Stimulated activated CD4-positive, alpha-beta T cell treated with anti-CD3 and anti-CD28 coated beads, Interleukin-4, amount 100 ng/mL, for 1 hour (primary cell): ENCODE data around the gene CLEC4A.
A peak's percentile ranks its signal among the peaks of the same experiment; 100 is the strongest.
"Not testable (repeated sequence)": the region's sequence is repeated elsewhere in the genome, so short reads cannot be mapped to it uniquely, and the experiment has no call there.

Experiments
- DNase-seq: peaks from one replicate; pipeline ENCODE4 v3.0.0-alpha.2; 2020

The CLEC4A gene

DNA sequence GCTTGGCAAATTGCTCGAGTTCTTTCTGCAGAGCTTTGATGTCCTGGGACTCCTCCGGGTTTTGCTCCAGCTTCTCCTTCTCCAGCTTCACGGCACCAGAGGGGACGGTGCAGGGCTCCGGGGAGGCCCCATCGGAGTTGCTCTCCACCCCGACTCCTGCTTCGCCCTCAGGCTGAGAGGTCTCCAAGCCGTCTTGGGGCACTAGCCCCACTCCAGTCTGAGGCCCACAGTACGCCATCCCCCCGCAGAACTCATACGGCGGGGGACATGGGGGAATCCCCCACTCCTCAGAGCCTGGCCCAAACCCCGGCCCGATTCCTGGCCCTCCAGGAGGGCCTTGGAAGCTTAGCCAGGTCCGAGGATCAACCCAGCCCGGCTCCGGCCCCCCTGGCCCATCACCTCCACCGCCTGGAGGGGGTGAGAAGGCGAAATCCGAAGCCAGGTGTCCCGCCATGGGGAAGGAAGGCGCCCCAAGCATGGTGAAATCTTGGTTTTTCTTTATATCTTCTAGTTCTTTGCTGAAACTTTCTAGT, 11.0 kb downstream of the CLEC4A start:
- not testable (repeated sequence) for DNase-seq

DNA sequence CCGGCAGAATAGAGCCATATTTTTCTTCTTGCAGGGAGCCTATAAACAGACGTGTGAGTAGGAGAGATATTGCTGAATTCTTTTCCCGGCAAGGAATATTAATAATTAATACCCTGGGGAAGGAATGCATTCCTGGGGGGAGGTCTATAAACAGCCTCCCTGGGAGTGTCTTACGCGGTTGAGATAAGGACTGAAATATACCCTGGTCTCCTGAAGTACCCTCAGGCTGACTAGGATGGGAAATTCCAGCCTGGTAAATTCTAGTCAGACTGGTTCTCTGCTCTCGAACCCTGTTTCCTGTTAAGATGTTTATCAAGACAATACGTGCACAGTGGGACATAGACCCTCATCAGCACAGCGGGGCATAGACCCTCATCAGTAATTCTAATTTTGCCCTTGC, 18.2 kb downstream of the CLEC4A start:
- DNase-seq = not testable (repeated sequence)

DNA sequence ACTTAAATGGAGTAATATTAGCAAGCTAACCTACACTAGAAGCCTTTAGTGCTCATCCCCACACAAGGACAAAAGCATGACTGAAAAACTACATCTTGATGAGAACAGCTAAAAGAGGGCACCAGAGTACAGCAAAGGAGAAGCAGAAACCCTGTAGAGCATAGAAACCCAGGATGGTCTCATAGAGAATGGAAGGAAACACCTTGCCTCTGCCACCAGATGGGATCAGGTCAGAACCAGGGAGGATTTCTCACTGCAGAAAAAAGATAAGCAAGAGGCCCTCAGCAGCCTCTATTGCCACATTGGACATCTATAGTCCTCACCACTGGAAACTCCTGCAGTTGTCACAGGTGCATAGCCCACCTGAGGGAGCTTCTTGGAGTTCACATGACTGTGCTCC, 19.8 kb downstream of the CLEC4A start:
- no peak for DNase-seq

DNA sequence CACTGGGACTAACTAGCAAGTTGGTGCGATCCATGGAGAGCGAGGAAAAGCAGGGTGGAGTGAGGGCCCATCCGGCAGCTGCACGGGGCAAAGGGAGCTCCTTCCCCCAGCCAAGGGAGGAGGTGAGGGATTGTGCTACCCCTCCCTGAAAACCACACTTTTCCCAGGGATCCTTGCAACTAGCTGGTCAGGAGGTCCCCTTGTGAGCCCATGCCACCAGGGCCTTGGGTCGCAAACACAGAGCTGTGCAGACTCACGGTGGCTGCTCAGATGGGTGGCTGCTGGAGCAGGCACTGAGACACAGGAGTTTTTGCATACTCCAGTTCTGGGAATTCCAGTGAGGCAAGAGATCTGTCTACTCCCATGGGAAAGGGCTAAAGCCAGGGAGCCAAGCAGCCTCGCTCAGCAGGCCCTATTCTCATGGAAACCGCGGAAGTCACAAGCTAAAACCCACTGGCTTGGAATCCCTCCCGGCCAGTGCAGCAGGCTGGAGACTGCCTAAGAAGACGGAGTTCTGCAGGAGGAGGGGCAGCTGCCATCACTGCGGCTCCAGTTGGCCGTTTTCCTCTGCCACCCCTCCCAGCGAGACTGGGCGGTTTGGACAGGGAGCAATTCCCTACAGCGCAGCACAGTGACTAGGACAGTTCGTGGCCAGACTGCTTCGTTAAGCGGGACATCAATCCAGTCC, 22.5 kb downstream of the CLEC4A start:
- DNase-seq = no peak

DNA sequence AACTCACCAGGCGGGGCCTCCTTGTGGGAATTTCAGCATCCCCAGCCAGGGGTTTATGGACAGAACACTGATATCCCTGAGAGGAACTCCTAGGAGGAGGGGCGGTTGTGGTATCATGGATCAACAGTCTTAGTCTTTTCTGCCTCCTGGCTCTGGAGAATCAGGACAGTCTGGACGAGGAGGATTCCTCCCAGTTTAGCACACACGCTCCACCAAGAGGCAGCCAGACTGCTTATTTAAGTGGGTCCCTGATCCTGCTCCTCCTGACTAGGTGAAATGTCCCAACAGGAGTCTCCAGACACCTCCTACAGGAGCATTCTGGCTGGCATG, 23.0 kb downstream of the CLEC4A start:
- no peak for DNase-seq

DNA sequence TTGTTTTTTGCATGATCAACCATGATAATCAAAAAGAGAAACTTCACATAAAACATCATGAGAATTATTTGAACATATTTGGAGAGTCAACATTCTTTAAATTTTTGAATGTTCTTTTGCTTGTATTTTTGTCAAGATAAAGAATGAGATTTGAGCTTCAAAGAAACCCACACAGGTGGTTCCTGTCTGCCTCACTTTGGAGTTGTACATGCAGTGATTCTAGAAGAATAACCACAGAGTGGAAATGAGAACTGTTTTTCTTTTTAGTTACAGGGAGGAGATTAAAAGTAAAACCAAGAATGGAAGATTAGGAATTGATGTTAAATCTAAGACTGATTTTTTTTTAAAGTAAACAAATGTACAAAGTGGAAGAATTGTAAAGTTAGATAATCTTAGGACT, 31.1 kb downstream of the CLEC4A start:
- no peak for DNase-seq

DNA sequence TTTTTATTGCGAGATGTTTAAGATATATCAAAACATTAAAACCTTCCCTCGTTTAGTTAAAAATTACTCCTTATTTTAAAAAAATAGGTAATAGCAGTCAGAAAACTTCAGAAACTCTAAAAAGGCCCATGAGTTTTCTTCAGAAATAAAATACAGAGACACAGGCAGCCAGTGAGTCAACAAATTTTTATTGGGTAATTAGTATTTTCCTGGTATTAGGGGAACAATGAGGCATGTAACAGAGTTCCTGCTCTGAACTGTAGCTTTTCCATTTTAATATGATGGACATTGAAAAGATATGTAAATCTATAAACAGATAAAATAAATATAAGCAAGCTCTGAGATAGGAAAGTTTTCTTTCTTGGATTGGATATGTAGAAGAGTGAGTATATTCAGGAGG, 33.0 kb downstream of the CLEC4A start:
- DNase-seq = no peak

DNA sequence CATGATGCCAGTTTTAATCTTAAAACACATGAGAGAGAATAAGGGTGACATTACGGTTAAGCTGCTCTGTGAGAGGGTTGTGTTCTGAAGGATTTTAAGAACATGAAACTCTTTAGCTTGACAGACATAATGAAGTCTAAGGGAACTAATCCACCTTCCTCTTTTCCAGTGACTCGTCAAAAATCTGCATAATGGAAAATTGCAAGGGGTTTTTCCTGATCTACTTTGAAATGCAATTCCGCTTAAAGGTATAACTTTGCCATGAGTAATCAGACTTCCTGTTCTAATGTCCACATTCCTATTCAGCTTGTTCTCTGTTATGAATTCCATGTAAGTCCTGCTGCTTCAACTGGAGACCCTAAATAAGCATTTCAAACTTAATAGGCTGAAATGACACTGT, 33.4 kb downstream of the CLEC4A start, which contains the start of gene ZNF705A:
TSS of gene ZNF705A (plus strand) at position 171 of the 400 bp plus-strand sequence. CDS start 15,611 bp downstream, outside the sequence.
- no peak for DNase-seq

DNA sequence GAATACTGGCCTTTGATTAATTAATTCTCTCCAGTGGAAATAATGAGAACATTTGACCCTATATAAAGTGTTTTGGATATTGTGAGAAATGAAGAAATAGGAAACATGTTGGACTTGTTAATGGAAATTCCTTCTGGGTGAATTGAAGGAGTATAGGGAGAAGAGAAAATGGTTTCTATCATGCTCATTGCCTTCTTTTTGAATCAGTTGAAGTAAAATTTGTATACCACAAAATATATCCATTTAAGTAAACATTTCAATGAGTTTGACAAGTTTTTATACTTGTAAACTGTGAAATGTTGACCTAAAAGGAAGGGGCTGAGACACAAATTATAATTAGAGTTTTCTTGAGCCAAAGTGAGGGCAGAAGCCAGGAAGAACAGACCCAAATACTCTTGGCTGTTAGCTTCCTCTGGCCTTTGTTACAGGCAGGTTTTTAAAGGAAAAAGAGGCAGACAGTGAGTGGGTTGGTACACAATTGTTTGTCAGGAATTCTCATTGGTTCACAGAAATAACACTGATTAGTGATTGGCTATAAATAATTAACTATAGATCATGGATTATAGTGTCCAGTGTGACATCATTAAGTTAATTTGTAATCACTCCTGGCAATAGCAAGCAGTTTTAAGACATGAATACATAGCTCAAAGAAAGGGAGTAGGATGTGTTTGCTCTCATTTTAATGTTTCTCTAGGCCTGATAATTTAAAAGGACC, 34.2 kb downstream of the CLEC4A start:
- DNase-seq = no peak

DNA sequence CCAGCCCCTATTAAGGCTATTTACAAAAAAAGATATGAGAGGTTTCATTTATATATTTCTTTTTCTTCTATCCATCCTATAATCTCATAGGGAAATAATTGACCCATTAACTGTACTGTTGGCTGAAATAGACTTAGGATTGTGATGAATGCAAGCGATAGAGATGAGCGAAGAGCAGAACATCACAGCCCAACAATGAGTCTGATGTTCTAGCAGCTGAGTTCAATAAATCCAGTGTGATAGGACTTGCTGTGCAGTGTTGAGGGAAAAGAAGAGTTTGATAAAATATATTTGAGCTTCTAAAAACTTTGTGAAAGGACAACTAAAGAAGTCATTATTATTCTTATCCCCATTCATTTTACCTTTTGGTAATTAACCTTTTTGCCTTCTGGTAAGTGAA, 49.5 kb downstream of the CLEC4A start:
- DNase-seq = not testable (repeated sequence)

DNA sequence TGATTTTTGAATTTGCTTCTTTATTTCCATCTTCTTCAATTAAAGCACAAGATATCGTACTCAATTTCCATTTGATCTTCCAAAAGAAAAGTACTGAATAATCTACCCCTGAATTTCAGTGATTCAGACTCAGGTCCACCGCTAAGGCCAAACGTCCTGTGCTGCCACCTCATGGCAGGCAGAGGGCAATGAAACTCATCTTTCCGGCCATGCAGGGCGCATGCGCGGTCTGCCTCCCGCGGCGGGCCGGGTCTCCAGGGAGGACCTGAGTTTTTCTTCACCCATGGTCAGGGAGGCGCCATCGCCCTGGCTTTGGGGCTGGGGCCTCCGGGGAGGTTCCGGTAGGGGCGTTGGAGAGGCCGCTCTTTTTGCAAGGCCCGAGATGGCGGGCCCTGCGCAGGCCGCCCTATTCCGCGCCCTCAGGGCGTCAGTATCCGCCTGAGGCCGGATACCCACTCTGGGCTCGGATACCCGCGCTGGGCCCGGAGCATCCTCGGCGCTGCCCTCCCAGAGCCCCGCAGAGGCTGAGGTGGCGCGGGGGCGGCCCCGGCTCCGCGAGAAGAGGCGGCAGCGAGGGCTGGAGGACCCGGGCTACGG, 56.7 kb downstream of the CLEC4A start:
- peak; percentile 62 for DNase-seq

DNA sequence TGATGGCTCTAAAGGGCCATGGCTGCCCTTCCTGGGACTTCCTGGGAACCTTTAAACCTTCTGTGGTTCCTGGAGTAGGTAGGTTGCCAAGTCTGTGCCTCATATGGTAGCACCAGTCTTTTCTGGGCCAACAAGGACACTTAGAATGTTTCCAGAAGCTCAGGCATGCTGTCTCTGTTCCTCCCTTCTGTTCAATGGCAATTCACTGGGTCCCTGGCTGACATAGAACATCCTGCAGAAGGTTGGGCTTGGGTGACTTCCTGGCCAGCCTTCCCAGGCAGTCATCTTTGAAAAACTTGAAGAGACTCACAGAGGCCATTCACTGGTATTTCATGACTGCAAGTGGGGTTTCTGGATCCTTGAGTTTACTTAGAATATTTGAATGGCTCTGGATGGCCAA, 57.9 kb downstream of the CLEC4A start:
- not testable (repeated sequence) for DNase-seq

DNA sequence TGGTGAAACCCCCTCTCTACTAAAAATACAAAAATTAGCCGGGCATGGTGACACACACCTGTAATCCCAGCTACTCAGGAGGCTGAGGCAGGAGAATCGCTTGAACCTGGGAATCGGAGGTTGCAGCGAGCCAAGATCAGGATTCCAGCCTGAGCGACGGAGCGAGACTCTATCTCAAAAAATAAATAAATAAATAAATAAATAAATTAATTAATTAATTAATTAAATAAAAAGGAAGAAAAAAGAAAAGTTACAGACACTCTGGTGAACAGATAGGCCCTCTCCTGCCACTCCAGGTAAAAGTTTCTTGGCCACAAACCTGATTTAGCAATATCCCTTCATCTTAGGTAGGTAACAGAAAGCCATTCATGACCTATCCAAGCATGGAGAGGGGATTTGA, 59.5 kb downstream of the CLEC4A start:
- not testable (repeated sequence) for DNase-seq

DNA sequence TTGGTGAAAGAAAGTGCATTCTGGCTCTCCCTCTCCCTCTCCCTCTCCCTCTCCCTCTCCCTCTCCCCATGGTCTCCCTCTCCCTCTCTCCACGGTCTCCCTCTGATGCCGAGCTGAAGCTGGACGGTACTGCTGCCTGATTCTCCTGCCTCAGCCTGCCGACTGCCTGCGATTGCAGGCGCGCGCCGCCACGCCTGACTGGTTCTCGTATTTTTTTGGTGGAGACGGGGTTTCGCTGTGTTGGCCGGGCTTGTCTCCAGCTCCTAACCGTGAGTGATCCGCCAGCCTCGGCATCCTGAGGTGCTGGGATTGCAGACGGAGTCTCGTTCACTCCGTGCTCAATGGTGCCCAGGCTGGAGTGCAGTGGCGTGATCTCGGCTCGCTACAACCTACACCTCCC, 59.9 kb downstream of the CLEC4A start:
- not testable (repeated sequence) for DNase-seq

DNA sequence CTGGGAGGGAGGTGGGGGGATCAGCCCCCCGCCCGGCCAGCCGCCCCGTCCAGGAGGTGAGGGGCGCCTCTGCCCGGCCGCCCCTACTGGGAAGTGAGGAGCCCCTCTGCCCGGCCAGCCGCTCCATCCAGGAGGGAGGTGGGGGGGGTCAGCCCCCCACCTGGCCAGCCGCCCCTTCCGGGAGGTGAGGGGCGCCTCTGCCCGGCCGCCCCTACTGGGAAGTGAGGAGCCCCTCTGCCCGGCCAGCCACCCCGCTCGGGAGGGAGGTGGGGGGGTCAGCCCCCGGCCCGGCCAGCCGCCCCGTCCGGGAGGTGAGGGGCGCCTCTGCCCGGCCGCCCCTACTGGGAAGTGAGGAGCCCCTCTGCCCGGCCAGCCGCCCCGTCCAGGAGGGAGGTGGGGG, 60.8 kb downstream of the CLEC4A start:
- not testable (repeated sequence) for DNase-seq

DNA sequence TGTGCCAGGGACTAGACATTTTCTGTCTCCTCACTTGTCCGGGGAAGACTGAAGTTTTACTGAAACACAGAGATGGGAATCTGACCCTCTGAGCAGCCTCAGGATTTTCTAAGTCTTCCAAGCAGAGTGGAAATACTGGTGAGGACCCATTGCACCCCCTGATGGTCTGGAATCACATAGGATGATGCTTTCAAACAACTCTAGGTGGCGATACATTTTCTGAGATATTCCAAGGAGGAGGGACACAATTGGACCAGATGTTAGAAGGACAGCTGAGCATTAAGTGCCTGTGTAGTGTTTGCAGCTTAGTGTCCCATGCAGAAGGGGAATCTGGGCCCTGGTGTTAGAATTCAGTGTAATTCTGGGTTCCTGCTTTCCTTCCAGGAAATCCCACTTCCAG, 64.7 kb downstream of the CLEC4A start:
- not testable (repeated sequence) for DNase-seq
